ENCODE results near the gene ARHGAP28. TPM values are rescaled to one million over a fixed set of nuclear protein-coding genes. Genes with fewer than 3 reads are reported as not detected.

The ARHGAP28 gene
- total and polyA plus RNA-seq, 2 of the 13 experiments (the other 11 are each of a cell fraction or from before 2014, with no cell fraction given): not detected

DNA sequence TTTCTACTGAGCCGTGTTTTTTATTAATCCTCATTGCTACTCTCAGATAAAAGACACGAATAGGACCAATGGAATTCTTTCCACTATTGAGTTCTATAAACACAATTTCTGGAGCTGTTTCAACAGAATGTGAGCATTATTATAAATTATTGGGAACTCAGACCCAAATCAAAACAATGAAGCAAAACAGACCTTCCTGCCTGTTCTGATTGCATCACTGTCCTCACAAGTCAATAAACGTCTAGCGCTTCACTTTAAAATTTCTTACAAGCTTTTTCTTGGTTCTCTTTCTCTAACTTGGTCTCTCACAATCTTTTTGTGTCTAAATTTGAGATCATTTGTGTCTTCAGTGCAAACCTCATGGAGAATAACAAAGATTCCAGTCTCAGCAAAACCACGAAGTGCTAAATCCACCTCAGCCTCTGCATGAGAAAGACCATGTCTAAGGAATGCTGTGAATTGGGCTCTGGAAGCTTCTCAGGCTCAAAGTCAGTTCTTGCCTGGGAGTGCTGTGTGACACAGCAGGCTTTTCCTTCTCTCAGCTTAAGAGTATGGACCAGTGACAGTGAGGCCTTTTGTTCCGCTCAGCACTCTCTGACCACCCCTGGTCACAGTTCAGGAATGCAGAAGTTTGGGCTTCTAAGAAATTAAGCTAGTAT, 22.8 kb downstream of the ARHGAP28 start:
- H4K20me1 ChIP-seq (ENCODE audit: insufficient read depth, low read length): no peaks in the 10 kb centered on the region
- H3K27me3 ChIP-seq (ENCODE audit: control insufficient read depth in 1 of 2, insufficient read depth in 2 of 2, low read length in 2 of 2): no peaks in the 10 kb centered on the region
- H3K4me2 ChIP-seq (ENCODE audit: low read depth, low read length): no peak overlapping the region
- ChIA-PET CTCF (ENCODE audit: low intra/inter-chr PET ratio, low total read pairs) (no interaction called here), POLR2A (no interaction called here)
- H3K79me2 ChIP-seq (ENCODE audit: insufficient read depth, low read length): no peaks in the 10 kb centered on the region
- H2AFZ ChIP-seq (ENCODE audit: low read length): no peak overlapping the region
- TF ChIP-seq ZNF337 (CRISPR knock-in tag; IDR thresholded peaks at IDR 0.05; ENCODE audit: borderline replicate concordance, low read depth): no peak
- TF ChIP-seq YEATS2 (CRISPR knock-in tag; IDR thresholded peaks at IDR 0.05; ENCODE audit: borderline replicate concordance): no peak
- TF ChIP-seq KLF15 (CRISPR knock-in tag; IDR thresholded peaks at IDR 0.05; ENCODE audit: borderline replicate concordance): no peak
- TF ChIP-seq CREM (IDR thresholded peaks at IDR 0.05): no peak
- TF ChIP-seq CREM (CRISPR knock-in tag; IDR thresholded peaks at IDR 0.05): no peak
- TF ChIP-seq, protein P1, sequence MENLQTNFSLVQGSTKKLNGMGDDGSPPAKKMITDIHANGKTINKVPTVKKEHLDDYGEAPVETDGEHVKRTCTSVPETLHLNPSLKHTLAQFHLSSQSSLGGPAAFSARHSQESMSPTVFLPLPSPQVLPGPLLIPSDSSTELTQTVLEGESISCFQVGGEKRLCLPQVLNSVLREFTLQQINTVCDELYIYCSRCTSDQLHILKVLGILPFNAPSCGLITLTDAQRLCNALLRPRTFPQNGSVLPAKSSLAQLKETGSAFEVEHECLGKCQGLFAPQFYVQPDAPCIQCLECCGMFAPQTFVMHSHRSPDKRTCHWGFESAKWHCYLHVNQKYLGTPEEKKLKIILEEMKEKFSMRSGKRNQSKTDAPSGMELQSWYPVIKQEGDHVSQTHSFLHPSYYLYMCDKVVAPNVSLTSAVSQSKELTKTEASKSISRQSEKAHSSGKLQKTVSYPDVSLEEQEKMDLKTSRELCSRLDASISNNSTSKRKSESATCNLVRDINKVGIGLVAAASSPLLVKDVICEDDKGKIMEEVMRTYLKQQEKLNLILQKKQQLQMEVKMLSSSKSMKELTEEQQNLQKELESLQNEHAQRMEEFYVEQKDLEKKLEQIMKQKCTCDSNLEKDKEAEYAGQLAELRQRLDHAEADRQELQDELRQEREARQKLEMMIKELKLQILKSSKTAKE (CRISPR knock-in tag; IDR thresholded peaks at IDR 0.05; ENCODE audit: borderline replicate concordance): no peak
- no peak for TF ChIP-seq CENPX (CRISPR knock-in tag; IDR thresholded peaks at IDR 0.05)
- no peak for TF ChIP-seq DMAP1 (CRISPR knock-in tag; IDR thresholded peaks at IDR 0.05)
- no peak for TF ChIP-seq PBX2 (CRISPR knock-in tag; IDR thresholded peaks at IDR 0.05)
- no peak for TF ChIP-seq ZZZ3 (CRISPR knock-in tag; IDR thresholded peaks at IDR 0.05; ENCODE audit: borderline replicate concordance)
- TF ChIP-seq SP140L (CRISPR knock-in tag; IDR thresholded peaks at IDR 0.05; ENCODE audit: borderline replicate concordance): no peak
- TF ChIP-seq HDAC2 (CRISPR knock-in tag; IDR thresholded peaks at IDR 0.05): no peak
- TF ChIP-seq FLYWCH1 (CRISPR knock-in tag; IDR thresholded peaks at IDR 0.05): no peak
- no peak for TF ChIP-seq ZNF224 (CRISPR knock-in tag; IDR thresholded peaks at IDR 0.05)
- H3K4me1 ChIP-seq (ENCODE audit: insufficient read depth, low read length): no peaks in the 10 kb centered on the region
- no peaks in the 10 kb centered on the region for H3K36me3 ChIP-seq (replicated peaks in 1 of 2; ENCODE audit: control insufficient read depth in 1 of 2, insufficient read depth in 2 of 2, low read length in 2 of 2)
- no peak for FAIRE-seq
- no peak overlapping the region for H3K4me3 ChIP-seq (replicated peaks in 1 of 3; ENCODE audit: insufficient read depth in 1 of 3, low read depth in 2 of 3, low read length in 3 of 3)
- no peak for ATAC-seq
- in situ Hi-C loops (cut with HindIII; ENCODE audit: extremely low pct_ligation_motif_present, low pct_unique_long_range_greater_than_20kb): no loop called here
- DNase-seq (ENCODE audit: low spot score): no peak
- no TSS peak for BruUV-seq (replicated peaks)
- no peak overlapping the region for H3K9ac ChIP-seq (ENCODE audit: insufficient read depth, low read depth, low read length)
- WGBS (ENCODE audit: low lambda C conversion rate): 8% methylated on average over 6 of the region's 6 CpGs
- no peak overlapping the region for H3K27ac ChIP-seq (ENCODE audit: extremely low read length, insufficient read depth, low read length)
- H3K9me3 ChIP-seq (ENCODE audit: low read length): no peaks in the 10 kb centered on the region
- intact Hi-C loops (cut with micrococcal nuclease; ENCODE audit: unreplicated experiment): no loop called here

Data from HepG2 (cell line).